ENCODE data around the gene KPNA3. TPM values are rescaled to one million over a fixed set of nuclear protein-coding genes. Genes with fewer than 3 reads are reported as not detected.

The KPNA3 gene
- total RNA-seq, 1 experiment from 2014 or later, result 36.8 TPM

DNA sequence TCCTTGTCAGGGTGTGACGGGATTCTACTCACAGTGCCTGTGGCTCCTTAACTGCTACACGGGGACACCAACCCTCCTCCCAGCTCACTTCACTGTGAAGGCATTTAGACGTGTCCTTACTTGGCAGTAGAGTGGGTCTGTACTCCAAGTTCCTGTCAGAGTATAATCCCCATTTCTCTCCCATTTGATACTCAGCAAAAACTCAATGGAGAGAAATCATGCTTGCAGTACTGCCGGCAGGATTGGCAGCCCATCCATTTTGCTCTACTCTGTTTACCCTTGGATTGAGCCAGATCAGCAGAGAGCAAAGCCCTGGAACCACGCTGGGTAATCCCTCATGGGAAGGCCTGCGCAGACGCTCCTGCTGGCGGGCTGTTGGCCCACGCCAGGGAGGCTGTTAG, 135.2 kb downstream of the KPNA3 start:
- no peak overlapping the region for H3K27ac ChIP-seq (ENCODE audit: low read length)
- in situ Hi-C loops (cut with HindIII; ENCODE audit: low pct_unique_long_range_greater_than_20kb, low sequenced_read_pairs) (no loop called here), intact Hi-C loops (cut with micrococcal nuclease; ENCODE audit: unreplicated experiment) (loop anchor here (5.0 kb wide), 1 partner anchor 200 kb away; no protein-coding TSS in a partner anchor)
- no peaks in the 10 kb centered on the region for H3K4me1 ChIP-seq (ENCODE audit: control insufficient read depth, insufficient read depth, low read length)
- no peak for DNase-seq (ENCODE audit: low read depth, low spot score)
- no peaks in the 10 kb centered on the region for H3K9me3 ChIP-seq (ENCODE audit: control insufficient read depth, insufficient read depth, low read depth, low read length)
- H3K4me3 ChIP-seq (ENCODE audit: low read depth in 2 of 2, low read length in 2 of 2), result no peak overlapping the region
- ATAC-seq, result no peak
- H3K27me3 ChIP-seq (ENCODE audit: control insufficient read depth, insufficient read depth, low read length), result no peaks in the 10 kb centered on the region
- TF ChIP-seq, protein P1, sequence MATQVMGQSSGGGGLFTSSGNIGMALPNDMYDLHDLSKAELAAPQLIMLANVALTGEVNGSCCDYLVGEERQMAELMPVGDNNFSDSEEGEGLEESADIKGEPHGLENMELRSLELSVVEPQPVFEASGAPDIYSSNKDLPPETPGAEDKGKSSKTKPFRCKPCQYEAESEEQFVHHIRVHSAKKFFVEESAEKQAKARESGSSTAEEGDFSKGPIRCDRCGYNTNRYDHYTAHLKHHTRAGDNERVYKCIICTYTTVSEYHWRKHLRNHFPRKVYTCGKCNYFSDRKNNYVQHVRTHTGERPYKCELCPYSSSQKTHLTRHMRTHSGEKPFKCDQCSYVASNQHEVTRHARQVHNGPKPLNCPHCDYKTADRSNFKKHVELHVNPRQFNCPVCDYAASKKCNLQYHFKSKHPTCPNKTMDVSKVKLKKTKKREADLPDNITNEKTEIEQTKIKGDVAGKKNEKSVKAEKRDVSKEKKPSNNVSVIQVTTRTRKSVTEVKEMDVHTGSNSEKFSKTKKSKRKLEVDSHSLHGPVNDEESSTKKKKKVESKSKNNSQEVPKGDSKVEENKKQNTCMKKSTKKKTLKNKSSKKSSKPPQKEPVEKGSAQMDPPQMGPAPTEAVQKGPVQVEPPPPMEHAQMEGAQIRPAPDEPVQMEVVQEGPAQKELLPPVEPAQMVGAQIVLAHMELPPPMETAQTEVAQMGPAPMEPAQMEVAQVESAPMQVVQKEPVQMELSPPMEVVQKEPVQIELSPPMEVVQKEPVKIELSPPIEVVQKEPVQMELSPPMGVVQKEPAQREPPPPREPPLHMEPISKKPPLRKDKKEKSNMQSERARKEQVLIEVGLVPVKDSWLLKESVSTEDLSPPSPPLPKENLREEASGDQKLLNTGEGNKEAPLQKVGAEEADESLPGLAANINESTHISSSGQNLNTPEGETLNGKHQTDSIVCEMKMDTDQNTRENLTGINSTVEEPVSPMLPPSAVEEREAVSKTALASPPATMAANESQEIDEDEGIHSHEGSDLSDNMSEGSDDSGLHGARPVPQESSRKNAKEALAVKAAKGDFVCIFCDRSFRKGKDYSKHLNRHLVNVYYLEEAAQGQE (IDR thresholded peaks at IDR 0.05; ENCODE audit: insufficient read depth in 1 of 2, low read depth in 2 of 2, low read length in 1 of 2), result no peak
- TF ChIP-seq TCF7L2 (IDR thresholded peaks at IDR 0.05; ENCODE audit: low read depth, low read length), result no peak
- TF ChIP-seq POLR2AphosphoS5 (IDR thresholded peaks at IDR 0.05; ENCODE audit: low read depth, low read length), result no peak
- TF ChIP-seq, protein P2, sequence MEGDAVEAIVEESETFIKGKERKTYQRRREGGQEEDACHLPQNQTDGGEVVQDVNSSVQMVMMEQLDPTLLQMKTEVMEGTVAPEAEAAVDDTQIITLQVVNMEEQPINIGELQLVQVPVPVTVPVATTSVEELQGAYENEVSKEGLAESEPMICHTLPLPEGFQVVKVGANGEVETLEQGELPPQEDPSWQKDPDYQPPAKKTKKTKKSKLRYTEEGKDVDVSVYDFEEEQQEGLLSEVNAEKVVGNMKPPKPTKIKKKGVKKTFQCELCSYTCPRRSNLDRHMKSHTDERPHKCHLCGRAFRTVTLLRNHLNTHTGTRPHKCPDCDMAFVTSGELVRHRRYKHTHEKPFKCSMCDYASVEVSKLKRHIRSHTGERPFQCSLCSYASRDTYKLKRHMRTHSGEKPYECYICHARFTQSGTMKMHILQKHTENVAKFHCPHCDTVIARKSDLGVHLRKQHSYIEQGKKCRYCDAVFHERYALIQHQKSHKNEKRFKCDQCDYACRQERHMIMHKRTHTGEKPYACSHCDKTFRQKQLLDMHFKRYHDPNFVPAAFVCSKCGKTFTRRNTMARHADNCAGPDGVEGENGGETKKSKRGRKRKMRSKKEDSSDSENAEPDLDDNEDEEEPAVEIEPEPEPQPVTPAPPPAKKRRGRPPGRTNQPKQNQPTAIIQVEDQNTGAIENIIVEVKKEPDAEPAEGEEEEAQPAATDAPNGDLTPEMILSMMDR (IDR thresholded peaks at IDR 0.05), result no peak
- TF ChIP-seq SIN3A (IDR thresholded peaks at IDR 0.05; ENCODE audit: borderline replicate concordance, insufficient read depth, low read depth, low read length), result no peak
- H3K36me3 ChIP-seq (ENCODE audit: control insufficient read depth, insufficient read depth, low read length), result peaks cover 2% of the 10 kb centered on the region; the same call in 1 of the 2 replicates
- CTCF ChIA-PET, result no interaction called here
- no TSS peak for BruUV-seq (replicated peaks)
- POLR2A ChIA-PET, result no interaction called here

DNA sequence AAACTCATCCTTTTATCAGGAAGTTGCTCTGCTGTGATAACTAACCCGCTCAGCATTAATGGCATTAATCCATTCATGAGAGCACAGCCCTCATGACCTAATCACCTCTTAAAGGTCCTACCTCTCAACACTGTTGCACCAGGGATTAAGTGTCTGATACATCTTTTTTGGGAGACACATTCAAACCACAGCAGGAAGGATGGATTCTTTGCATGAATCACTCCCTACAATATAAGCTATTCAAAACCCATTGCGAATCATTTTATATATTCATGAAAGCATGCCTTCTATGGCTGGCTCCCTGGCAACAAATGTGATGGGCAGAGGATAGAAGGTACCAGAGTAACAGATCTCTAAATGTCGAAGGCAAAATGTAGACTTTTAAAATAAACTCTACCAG, 136.6 kb downstream of the KPNA3 start:
- no peak overlapping the region for H3K27ac ChIP-seq (ENCODE audit: low read length)
- H3K27me3 ChIP-seq (ENCODE audit: control insufficient read depth, insufficient read depth, low read length), result no peaks in the 10 kb centered on the region
- BruUV-seq (replicated peaks), result no TSS peak
- no peak for ATAC-seq
- H3K9me3 ChIP-seq (ENCODE audit: control insufficient read depth, insufficient read depth, low read depth, low read length), result no peaks in the 10 kb centered on the region
- ChIA-PET CTCF (no interaction called here), POLR2A (interaction anchor here (0.7 kb wide), 1 partner anchor 148 kb away, joined by 12 read pairs; no protein-coding TSS in a partner anchor)
- no peaks in the 10 kb centered on the region for H3K4me1 ChIP-seq (ENCODE audit: control insufficient read depth, insufficient read depth, low read length)
- intact Hi-C loops (cut with micrococcal nuclease; ENCODE audit: unreplicated experiment), result loop anchor here (5.0 kb wide), 1 partner anchor 201 kb away; no protein-coding TSS in a partner anchor
- in situ Hi-C loops (cut with HindIII; ENCODE audit: low pct_unique_long_range_greater_than_20kb, low sequenced_read_pairs), result no loop called here
- H3K36me3 ChIP-seq (ENCODE audit: control insufficient read depth, insufficient read depth, low read length), result peaks cover 2% of the 10 kb centered on the region; the same call in 1 of the 2 replicates
- no peak for DNase-seq (ENCODE audit: low read depth, low spot score)
- TF ChIP-seq POLR2AphosphoS5 (IDR thresholded peaks at IDR 0.05; ENCODE audit: low read depth, low read length) (no peak), SIN3A (IDR thresholded peaks at IDR 0.05; ENCODE audit: borderline replicate concordance, insufficient read depth, low read depth, low read length) (no peak), TCF7L2 (IDR thresholded peaks at IDR 0.05; ENCODE audit: low read depth, low read length) (no peak)
- TF ChIP-seq, protein P2 (IDR thresholded peaks at IDR 0.05), result no peak
- TF ChIP-seq, protein P1 (IDR thresholded peaks at IDR 0.05; ENCODE audit: insufficient read depth in 1 of 2, low read depth in 2 of 2, low read length in 1 of 2), result no peak
- no peak overlapping the region for H3K4me3 ChIP-seq (ENCODE audit: low read depth in 2 of 2, low read length in 2 of 2)

All from Panc1 (cell line).